ENCODE measurements around the gene INSRR.

Gene INSRR

DNA sequence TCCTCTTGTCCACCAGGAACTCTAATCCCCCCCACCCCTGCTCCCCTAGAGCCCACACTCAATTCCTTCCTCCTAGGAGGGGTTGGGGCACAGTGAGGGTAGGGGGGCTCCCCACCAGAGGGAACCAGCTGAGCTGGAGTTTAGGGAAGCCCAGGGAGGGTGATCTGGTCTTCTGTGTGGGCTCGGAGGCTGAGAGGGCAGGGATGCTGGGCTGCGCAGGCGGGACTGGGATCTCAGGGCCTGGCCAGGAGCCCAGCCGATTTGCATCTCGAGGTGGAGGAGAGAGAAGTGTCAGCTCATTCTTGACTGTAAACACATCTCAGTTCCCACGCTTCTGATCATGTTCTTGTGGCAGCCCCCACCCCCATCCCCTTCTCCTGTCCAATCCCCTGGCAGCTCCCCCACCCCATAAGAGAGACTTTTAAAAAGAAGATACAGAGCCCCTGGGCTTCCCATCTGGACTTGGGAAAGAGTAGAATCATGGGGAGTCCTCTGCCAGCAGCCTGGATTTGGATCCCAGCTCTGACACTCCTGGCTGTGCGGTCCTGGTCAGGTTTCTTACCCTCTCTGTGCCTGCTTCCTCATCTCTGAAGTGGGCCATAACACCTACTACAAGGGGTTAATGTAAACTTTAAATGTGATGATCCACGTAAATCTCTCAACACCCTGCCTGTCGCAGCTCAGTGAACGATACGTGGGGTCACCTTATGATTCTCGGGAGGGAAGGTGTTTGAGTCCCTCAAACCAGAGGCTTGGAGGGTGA, 41.2 kb upstream of the INSRR start:
- H3K4me3 ChIP-seq (ENCODE audit: insufficient read depth, low read length, poor library complexity, severe bottlenecking): no peak overlapping the region
- no peaks in the 10 kb centered on the region for H3K79me2 ChIP-seq (ENCODE audit: insufficient read depth, low read length)
- no peak overlapping the region for H3K4me2 ChIP-seq (ENCODE audit: low read depth, low read length, poor library complexity, severe bottlenecking)
- H3K9me2 ChIP-seq (replicated peaks; ENCODE audit: insufficient read depth, low read length): no peaks in the 10 kb centered on the region
- H3K27me3 ChIP-seq (ENCODE audit: low read length): 0 out of 2 replicates have a peak, but pooled peaks cover 2% of the 10 kb centered on the region
- H3K27ac ChIP-seq (ENCODE audit: low read depth, low read length): no peak overlapping the region
- H4K20me1 ChIP-seq (ENCODE audit: low read depth, low read length): no peaks in the 10 kb centered on the region
- H3F3A ChIP-seq (ENCODE audit: insufficient read depth): no peaks in the 10 kb centered on the region
- no peaks in the 10 kb centered on the region for H3K9me3 ChIP-seq (ENCODE audit: insufficient read depth, low read length)
- H3K9ac ChIP-seq (ENCODE audit: low read length): no peak overlapping the region
- no peak overlapping the region for H2AFZ ChIP-seq (ENCODE audit: low read depth, low read length, severe bottlenecking)
- H3K36me3 ChIP-seq (ENCODE audit: low read length): no peaks in the 10 kb centered on the region
- TF ChIP-seq, protein P1, sequence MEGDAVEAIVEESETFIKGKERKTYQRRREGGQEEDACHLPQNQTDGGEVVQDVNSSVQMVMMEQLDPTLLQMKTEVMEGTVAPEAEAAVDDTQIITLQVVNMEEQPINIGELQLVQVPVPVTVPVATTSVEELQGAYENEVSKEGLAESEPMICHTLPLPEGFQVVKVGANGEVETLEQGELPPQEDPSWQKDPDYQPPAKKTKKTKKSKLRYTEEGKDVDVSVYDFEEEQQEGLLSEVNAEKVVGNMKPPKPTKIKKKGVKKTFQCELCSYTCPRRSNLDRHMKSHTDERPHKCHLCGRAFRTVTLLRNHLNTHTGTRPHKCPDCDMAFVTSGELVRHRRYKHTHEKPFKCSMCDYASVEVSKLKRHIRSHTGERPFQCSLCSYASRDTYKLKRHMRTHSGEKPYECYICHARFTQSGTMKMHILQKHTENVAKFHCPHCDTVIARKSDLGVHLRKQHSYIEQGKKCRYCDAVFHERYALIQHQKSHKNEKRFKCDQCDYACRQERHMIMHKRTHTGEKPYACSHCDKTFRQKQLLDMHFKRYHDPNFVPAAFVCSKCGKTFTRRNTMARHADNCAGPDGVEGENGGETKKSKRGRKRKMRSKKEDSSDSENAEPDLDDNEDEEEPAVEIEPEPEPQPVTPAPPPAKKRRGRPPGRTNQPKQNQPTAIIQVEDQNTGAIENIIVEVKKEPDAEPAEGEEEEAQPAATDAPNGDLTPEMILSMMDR (IDR thresholded peaks at IDR 0.05; ENCODE audit: insufficient read depth, low read length, poor library complexity, severe bottlenecking): no peak
- no peak for TF ChIP-seq EZH2phosphoT487 (conservative IDR thresholded peaks at IDR 0.05; ENCODE audit: low read length)

GRCh38 chr1:156898971-156899664, 40.2 kb upstream of the INSRR start:
- Histone ChIP-seq H3K4me2 (ENCODE audit: low read depth, low read length, poor library complexity, severe bottlenecking) (no peak overlapping the region), H2AFZ (ENCODE audit: low read depth, low read length, severe bottlenecking) (no peak overlapping the region), H3F3A (ENCODE audit: insufficient read depth) (no peaks in the 10 kb centered on the region), H3K27ac (ENCODE audit: low read depth, low read length) (no peak overlapping the region), H3K9ac (ENCODE audit: low read length) (no peak overlapping the region), H3K27me3 (ENCODE audit: low read length) (0 out of 2 replicates have a peak, but pooled peaks cover 2% of the 10 kb centered on the region), H3K36me3 (ENCODE audit: low read length) (no peaks in the 10 kb centered on the region), H3K4me3 (ENCODE audit: insufficient read depth, low read length, poor library complexity, severe bottlenecking) (no peak overlapping the region), H3K9me2 (replicated peaks; ENCODE audit: insufficient read depth, low read length) (no peaks in the 10 kb centered on the region), H3K79me2 (ENCODE audit: insufficient read depth, low read length) (no peaks in the 10 kb centered on the region), H4K20me1 (ENCODE audit: low read depth, low read length) (no peaks in the 10 kb centered on the region), H3K9me3 (ENCODE audit: insufficient read depth, low read length) (no peaks in the 10 kb centered on the region)
- TF ChIP-seq, protein P1 (IDR thresholded peaks at IDR 0.05; ENCODE audit: insufficient read depth, low read length, poor library complexity, severe bottlenecking): no peak
- TF ChIP-seq EZH2phosphoT487 (conservative IDR thresholded peaks at IDR 0.05; ENCODE audit: low read length): no peak

DNA sequence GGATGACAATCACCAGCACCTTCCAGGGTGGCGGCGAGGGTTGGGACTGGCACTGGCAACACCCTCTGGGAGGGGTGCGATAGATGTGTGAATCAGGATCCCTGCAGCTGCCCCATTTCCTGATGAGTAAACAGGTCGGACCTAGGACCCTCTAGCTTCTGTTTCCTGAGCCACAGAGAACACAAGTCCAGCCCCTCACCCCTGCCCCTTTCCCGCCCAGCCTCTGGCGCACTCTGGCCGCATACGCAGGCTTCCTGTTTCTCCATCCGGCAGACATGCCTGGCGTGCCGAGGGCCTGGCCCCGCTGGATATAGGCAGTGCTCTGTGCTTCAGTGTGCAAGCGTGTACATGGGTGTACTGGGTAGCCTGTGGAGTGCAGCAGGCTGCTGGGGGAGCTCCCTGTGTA, 39.2 kb upstream of the INSRR start:
- Histone ChIP-seq H3F3A (ENCODE audit: insufficient read depth) (no peaks in the 10 kb centered on the region), H2AFZ (ENCODE audit: low read depth, low read length, severe bottlenecking) (no peak overlapping the region), H3K9me2 (replicated peaks; ENCODE audit: insufficient read depth, low read length) (no peaks in the 10 kb centered on the region), H3K4me2 (ENCODE audit: low read depth, low read length, poor library complexity, severe bottlenecking) (no peak overlapping the region), H3K9ac (ENCODE audit: low read length) (no peak overlapping the region), H3K79me2 (ENCODE audit: insufficient read depth, low read length) (no peaks in the 10 kb centered on the region), H3K36me3 (ENCODE audit: low read length) (no peaks in the 10 kb centered on the region), H3K4me3 (ENCODE audit: insufficient read depth, low read length, poor library complexity, severe bottlenecking) (no peak overlapping the region), H4K20me1 (ENCODE audit: low read depth, low read length) (no peaks in the 10 kb centered on the region), H3K27ac (ENCODE audit: low read depth, low read length) (no peak overlapping the region), H3K27me3 (ENCODE audit: low read length) (0 out of 2 replicates have a peak, but pooled peaks cover 2% of the 10 kb centered on the region), H3K9me3 (ENCODE audit: insufficient read depth, low read length) (no peaks in the 10 kb centered on the region)
- TF ChIP-seq EZH2phosphoT487 (conservative IDR thresholded peaks at IDR 0.05; ENCODE audit: low read length): no peak
- TF ChIP-seq, protein P1 (IDR thresholded peaks at IDR 0.05; ENCODE audit: insufficient read depth, low read length, poor library complexity, severe bottlenecking): no peak
